ENCODE results near the gene UBASH3A.

UBASH3A gene

GRCh38 chr21:42414066-42414465 is 10.4 kb downstream of the UBASH3A start:
- no peaks in the 10 kb centered on the region for H3K36me3 Mint-ChIP-seq (ENCODE audit: low read depth)
- H3K27me3 Mint-ChIP-seq (ENCODE audit: low read depth, poor library complexity): peaks cover 28% of the 10 kb centered on the region
- no peaks in the 10 kb centered on the region for H3K9me3 Mint-ChIP-seq
- no peak for DNase-seq
- H3K27ac Mint-ChIP-seq: no peak overlapping the region
- no peak overlapping the region for H3K4me3 Mint-ChIP-seq
- peaks cover 17% of the 10 kb centered on the region for H3K4me1 Mint-ChIP-seq
- TF ChIP-seq CTCF (IDR thresholded peaks at IDR 0.05): no peak

GRCh38 chr21:42414553-42414927 is 10.8 kb downstream of the UBASH3A start:
- Mint-ChIP-seq H3K4me3 (no peak overlapping the region), H3K27ac (no peak overlapping the region), H3K9me3 (no peaks in the 10 kb centered on the region), H3K4me1 (peaks cover 17% of the 10 kb centered on the region), H3K27me3 (ENCODE audit: low read depth, poor library complexity) (peaks cover 28% of the 10 kb centered on the region), H3K36me3 (ENCODE audit: low read depth) (no peaks in the 10 kb centered on the region)
- DNase-seq: no peak
- no peak for TF ChIP-seq CTCF (IDR thresholded peaks at IDR 0.05)

- no peaks in the 10 kb centered on the region for H3K36me3 Mint-ChIP-seq (ENCODE audit: low read depth)
- DNase-seq: no peak
- no peak for TF ChIP-seq CTCF (IDR thresholded peaks at IDR 0.05)
- no peaks in the 10 kb centered on the region for H3K9me3 Mint-ChIP-seq
- no peak overlapping the region for H3K27ac Mint-ChIP-seq
- H3K4me3 Mint-ChIP-seq: no peak overlapping the region
- H3K4me1 Mint-ChIP-seq: peaks cover 17% of the 10 kb centered on the region
- H3K27me3 Mint-ChIP-seq (ENCODE audit: low read depth, poor library complexity): peaks cover 24% of the 10 kb centered on the region
Observed at GRCh38 chr21:42414928-42415769, 11.4 kb downstream of the UBASH3A start.

GRCh38 chr21:42417533-42417932 is 13.8 kb downstream of the UBASH3A start:
- no peak for DNase-seq
- TF ChIP-seq CTCF (IDR thresholded peaks at IDR 0.05): no peak
- Mint-ChIP-seq H3K27me3 (ENCODE audit: low read depth, poor library complexity) (peaks cover 34% of the 10 kb centered on the region), H3K9me3 (peaks cover 13% of the 10 kb centered on the region), H3K4me1 (peaks cover 17% of the 10 kb centered on the region), H3K27ac (no peak overlapping the region), H3K36me3 (ENCODE audit: low read depth) (no peaks in the 10 kb centered on the region), H3K4me3 (no peak overlapping the region)

- TF ChIP-seq CTCF (IDR thresholded peaks at IDR 0.05): no peak
- Mint-ChIP-seq H3K4me3 (no peak overlapping the region), H3K27ac (no peak overlapping the region), H3K36me3 (ENCODE audit: low read depth) (no peaks in the 10 kb centered on the region), H3K9me3 (peaks cover 13% of the 10 kb centered on the region), H3K27me3 (ENCODE audit: low read depth, poor library complexity) (peaks cover 41% of the 10 kb centered on the region), H3K4me1 (peaks cover 17% of the 10 kb centered on the region)
- DNase-seq: no peak
Observed at GRCh38 chr21:42418886-42419285, 15.2 kb downstream of the UBASH3A start.

GRCh38 chr21:42419845-42420244 is 16.1 kb downstream of the UBASH3A start:
- peaks cover 33% of the 10 kb centered on the region for H3K27me3 Mint-ChIP-seq (ENCODE audit: low read depth, poor library complexity)
- H3K4me3 Mint-ChIP-seq: no peak overlapping the region
- DNase-seq: no peak
- no peaks in the 10 kb centered on the region for H3K36me3 Mint-ChIP-seq (ENCODE audit: low read depth)
- H3K27ac Mint-ChIP-seq: no peak overlapping the region
- H3K4me1 Mint-ChIP-seq: peaks cover 15% of the 10 kb centered on the region
- H3K9me3 Mint-ChIP-seq: peaks cover 13% of the 10 kb centered on the region
- no peak for TF ChIP-seq CTCF (IDR thresholded peaks at IDR 0.05)

All from nephron progenitor cell (in vitro differentiated cells).